Neutrophil (primary cell): ENCODE data around the gene ZNF568.

Experiments
- H3K27ac ChIP-seq: fragments of 200-600 bp; sonication (generic); 2 replicates; pipeline ENCODE4 v1.5.1; 2016; ENCODE audit warnings: mild to moderate bottlenecking, moderate library complexity
- H3K27me3 ChIP-seq: fragments of 200-600 bp; sonication (generic); 2 replicates; pipeline ENCODE4 v1.6.0; 2016; ENCODE audit warnings: mild to moderate bottlenecking
- H3K36me3 ChIP-seq: fragments of 200-600 bp; sonication (generic); 2 replicates; pipeline ENCODE4 v1.5.1; 2017
- H3K4me1 ChIP-seq, 2 experiments: fragments of 200-600 bp in 1 of 2; sonication (generic) in 1 of 2; 1 replicate in 1 of 2; 2 replicates in 1 of 2; pipeline versions ENCODE4 v1.5.1 to v1.6.1; 2013 to 2016; ENCODE audit warnings: low read depth in 1 of 2, low read length in 1 of 2, mild to moderate bottlenecking in 1 of 2, moderate library complexity in 1 of 2; ENCODE audit not compliant: control insufficient read depth in 1 of 2, insufficient read depth in 1 of 2
- H3K4me3 ChIP-seq, 2 experiments: fragments of 200-600 bp in 1 of 2; sonication (generic) in 1 of 2; 1 replicate in 1 of 2; 2 replicates in 1 of 2; pipeline ENCODE4 v1.5.1; 2013 to 2016; ENCODE audit warnings: low read depth in 1 of 2, low read length in 1 of 2, mild to moderate bottlenecking in 1 of 2, moderate library complexity in 1 of 2
- H3K9me3 ChIP-seq: fragments of 200-600 bp; sonication (generic); 2 replicates; pipeline ENCODE4 v1.5.1; 2016
- TF ChIP-seq, protein P1 (sequence below): fragments of 200-600 bp; sonication (generic); IDR thresholded peaks from 2 replicates; pipeline ENCODE4 v1.5.1; 2016; ENCODE audit warnings: antibody characterized with exemption

The ZNF568 gene

DNA sequence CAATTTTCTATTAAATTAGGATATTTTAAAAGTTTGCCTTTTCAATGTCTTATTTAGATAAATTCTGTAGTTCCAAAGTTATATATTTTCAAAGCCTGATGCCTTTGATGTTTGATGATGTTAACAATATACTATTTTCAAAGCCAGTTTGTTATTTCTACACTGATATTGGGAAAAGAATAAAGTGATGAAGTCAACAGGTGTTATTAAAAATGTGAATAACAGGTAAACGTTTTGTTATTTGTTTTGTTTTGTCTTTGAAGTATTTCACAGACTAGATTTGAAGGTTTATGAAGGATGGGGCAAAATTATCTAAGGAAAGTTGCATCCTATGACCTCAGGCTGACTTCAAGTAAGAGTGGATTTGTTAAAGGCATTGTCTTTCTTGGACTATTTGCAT lies 129.0 kb downstream of the ZNF568 start:
- TF ChIP-seq, protein P1, sequence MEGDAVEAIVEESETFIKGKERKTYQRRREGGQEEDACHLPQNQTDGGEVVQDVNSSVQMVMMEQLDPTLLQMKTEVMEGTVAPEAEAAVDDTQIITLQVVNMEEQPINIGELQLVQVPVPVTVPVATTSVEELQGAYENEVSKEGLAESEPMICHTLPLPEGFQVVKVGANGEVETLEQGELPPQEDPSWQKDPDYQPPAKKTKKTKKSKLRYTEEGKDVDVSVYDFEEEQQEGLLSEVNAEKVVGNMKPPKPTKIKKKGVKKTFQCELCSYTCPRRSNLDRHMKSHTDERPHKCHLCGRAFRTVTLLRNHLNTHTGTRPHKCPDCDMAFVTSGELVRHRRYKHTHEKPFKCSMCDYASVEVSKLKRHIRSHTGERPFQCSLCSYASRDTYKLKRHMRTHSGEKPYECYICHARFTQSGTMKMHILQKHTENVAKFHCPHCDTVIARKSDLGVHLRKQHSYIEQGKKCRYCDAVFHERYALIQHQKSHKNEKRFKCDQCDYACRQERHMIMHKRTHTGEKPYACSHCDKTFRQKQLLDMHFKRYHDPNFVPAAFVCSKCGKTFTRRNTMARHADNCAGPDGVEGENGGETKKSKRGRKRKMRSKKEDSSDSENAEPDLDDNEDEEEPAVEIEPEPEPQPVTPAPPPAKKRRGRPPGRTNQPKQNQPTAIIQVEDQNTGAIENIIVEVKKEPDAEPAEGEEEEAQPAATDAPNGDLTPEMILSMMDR = no peak
- Histone ChIP-seq H3K27ac (no peak overlapping the region), H3K36me3 (no peaks in the 10 kb centered on the region), H3K4me1 (no peaks in the 10 kb centered on the region), H3K27me3 (no peaks in the 10 kb centered on the region), H3K4me3 (no peak overlapping the region), H3K9me3 (peaks cover 6% of the 10 kb centered on the region)
